ENCODE measurements around the gene PITPNC1.

DNA sequence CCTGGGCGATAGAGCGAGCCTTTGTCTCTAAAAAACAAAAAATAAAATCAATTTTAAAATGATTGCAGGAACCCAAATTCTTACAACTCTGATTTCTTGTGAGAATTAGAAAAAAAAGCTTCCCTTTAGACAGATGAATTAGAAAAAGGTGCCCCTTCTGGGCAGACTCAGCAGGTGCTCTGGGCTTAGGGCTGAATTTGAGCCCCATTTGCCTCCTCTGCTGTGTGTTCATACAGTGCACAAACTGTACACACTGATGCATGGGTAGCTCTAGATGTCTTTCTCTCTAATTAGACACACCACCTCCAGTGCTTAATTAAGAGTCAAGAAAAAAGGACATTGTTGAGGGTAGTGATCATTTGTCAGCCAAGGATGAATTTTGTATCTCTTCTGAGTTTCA, 302.1 kb downstream of the PITPNC1 start:
- TF ChIP-seq, protein P1, sequence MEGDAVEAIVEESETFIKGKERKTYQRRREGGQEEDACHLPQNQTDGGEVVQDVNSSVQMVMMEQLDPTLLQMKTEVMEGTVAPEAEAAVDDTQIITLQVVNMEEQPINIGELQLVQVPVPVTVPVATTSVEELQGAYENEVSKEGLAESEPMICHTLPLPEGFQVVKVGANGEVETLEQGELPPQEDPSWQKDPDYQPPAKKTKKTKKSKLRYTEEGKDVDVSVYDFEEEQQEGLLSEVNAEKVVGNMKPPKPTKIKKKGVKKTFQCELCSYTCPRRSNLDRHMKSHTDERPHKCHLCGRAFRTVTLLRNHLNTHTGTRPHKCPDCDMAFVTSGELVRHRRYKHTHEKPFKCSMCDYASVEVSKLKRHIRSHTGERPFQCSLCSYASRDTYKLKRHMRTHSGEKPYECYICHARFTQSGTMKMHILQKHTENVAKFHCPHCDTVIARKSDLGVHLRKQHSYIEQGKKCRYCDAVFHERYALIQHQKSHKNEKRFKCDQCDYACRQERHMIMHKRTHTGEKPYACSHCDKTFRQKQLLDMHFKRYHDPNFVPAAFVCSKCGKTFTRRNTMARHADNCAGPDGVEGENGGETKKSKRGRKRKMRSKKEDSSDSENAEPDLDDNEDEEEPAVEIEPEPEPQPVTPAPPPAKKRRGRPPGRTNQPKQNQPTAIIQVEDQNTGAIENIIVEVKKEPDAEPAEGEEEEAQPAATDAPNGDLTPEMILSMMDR (IDR thresholded peaks at IDR 0.05), result no peak
- no peak for TF ChIP-seq POLR2A (IDR thresholded peaks at IDR 0.05)

Data from esophagus squamous epithelium (tissue), 4 donors.